NCI-H2107 treated with DMSO at 0.1 percent for 48 hours (cell line): Measurements from ENCODE around the gene SLC1A5.
"Not testable (repeated sequence)": the region's sequence is repeated elsewhere in the genome, so short reads cannot be mapped to it uniquely, and the experiment has no call there.

ENCODE experiments used
- DNase-seq: peaks from one replicate; lab custom pipeline; 2025; ENCODE audit not compliant: unreplicated experiment; lab: John Stamatoyannopoulos, UW

The SLC1A5 gene

GRCh38 chr19:46788262-46788967 is at the start of gene SLC1A5:
TSS of gene SLC1A5 (minus strand) at chr19:46788594. CDS start at chr19:46787965, 629 bp downstream.
- peak; percentile 94 for DNase-seq

- DNase-seq, result no peak
Measured at GRCh38 chr19:46838160-46838559, 49.8 kb upstream of the SLC1A5 start.

GRCh38 chr19:46834984-46835383 is 46.6 kb upstream of the SLC1A5 start:
- DNase-seq, result no peak

GRCh38 chr19:46834121-46834520 is 45.7 kb upstream of the SLC1A5 start:
- no peak for DNase-seq

GRCh38 chr19:46830864-46831263 is 42.5 kb upstream of the SLC1A5 start:
- DNase-seq, result no peak

GRCh38 chr19:46828484-46828883 is 40.1 kb upstream of the SLC1A5 start:
- DNase-seq, result no peak

- no peak for DNase-seq
Measured at GRCh38 chr19:46825731-46826055, 37.3 kb upstream of the SLC1A5 start.

- DNase-seq, result peak; percentile 73
Measured at GRCh38 chr19:46824890-46825730, 36.7 kb upstream of the SLC1A5 start.

- no peak for DNase-seq
Measured at GRCh38 chr19:46823049-46823448, 34.7 kb upstream of the SLC1A5 start.

GRCh38 chr19:46822410-46822787 is 34.0 kb upstream of the SLC1A5 start:
- DNase-seq, result not testable (repeated sequence)

- DNase-seq, result no peak
Measured at GRCh38 chr19:46821512-46822409, 33.4 kb upstream of the SLC1A5 start.

GRCh38 chr19:46818812-46819211 is 30.4 kb upstream of the SLC1A5 start:
- DNase-seq, result no peak

GRCh38 chr19:46815833-46816627 is 27.6 kb upstream of the SLC1A5 start:
- no peak for DNase-seq

GRCh38 chr19:46813839-46814358 is 25.5 kb upstream of the SLC1A5 start:
- no peak for DNase-seq

- DNase-seq, result no peak
Measured at GRCh38 chr19:46812977-46813838, 24.8 kb upstream of the SLC1A5 start.

GRCh38 chr19:46809534-46810272 is 21.3 kb upstream of the SLC1A5 start:
- no peak for DNase-seq

GRCh38 chr19:46806656-46807055 is 18.3 kb upstream of the SLC1A5 start:
- no peak for DNase-seq

GRCh38 chr19:46804432-46804831 is 16.0 kb upstream of the SLC1A5 start:
- not testable (repeated sequence) for DNase-seq

- DNase-seq, result no peak
Measured at GRCh38 chr19:46803555-46803954, 15.2 kb upstream of the SLC1A5 start.
